ENCODE data around the gene LIPK.
"Not testable (repeated sequence)": the region's sequence is repeated elsewhere in the genome, so short reads cannot be mapped to it uniquely, and the experiment has no call there.

The LIPK gene

DNA sequence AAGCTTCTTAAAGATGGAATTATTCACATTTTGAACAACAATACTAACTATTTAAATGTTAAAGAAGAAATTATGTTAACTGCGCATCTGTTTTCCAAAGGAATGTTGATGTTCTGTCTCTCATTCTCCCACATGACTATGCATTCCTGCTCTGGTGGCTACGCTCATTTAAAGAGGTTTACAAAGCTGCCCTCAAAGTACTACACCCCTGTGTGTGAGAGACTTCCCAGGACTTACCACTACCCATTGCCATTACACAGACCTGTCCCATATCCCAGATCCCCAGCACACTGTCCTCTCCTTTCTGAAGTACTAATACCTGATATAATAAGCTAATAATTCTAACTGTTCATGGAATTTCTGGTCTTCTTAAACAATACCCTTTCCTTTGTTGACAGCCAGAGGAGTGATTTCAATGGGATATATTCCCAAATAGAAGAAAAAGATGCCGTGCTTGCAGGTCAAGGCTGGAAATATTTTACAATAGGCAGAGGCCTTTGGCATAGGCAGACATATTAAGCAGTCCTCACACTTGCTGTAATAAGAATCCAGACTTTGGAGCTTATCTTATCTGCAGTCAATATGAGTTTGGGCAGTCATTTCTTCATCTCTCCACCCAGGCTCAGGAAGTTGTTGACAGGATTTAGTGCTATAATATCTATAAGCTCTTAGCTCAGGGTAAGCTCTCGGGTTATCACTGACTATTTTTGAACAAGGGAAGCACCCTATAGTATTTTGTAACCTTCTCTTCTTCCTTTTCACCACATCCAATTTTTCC is 29.6 kb upstream of the LIPK start:
- DNase-seq (ENCODE audit: low read depth), result no peak
- H3K36me3 ChIP-seq (ENCODE audit: control insufficient read depth, insufficient read depth, low read length, severe bottlenecking), result no peaks in the 10 kb centered on the region
- no peak overlapping the region for H3K4me3 ChIP-seq (ENCODE audit: low read length)
- no peaks in the 10 kb centered on the region for H3K9me3 ChIP-seq (ENCODE audit: control insufficient read depth, low read length)
- H3K9ac ChIP-seq (ENCODE audit: low read length), result no peak overlapping the region
- no peaks in the 10 kb centered on the region for H3K27me3 ChIP-seq (replicated peaks; ENCODE audit: control insufficient read depth, insufficient read depth, low read length)
- H3K4me1 ChIP-seq (ENCODE audit: control insufficient read depth, insufficient read depth, low read length), result no peaks in the 10 kb centered on the region

- no peaks in the 10 kb centered on the region for H3K27me3 ChIP-seq (replicated peaks; ENCODE audit: control insufficient read depth, insufficient read depth, low read length)
- H3K4me3 ChIP-seq (ENCODE audit: low read length), result no peak overlapping the region
- no peaks in the 10 kb centered on the region for H3K4me1 ChIP-seq (ENCODE audit: control insufficient read depth, insufficient read depth, low read length)
- no peak overlapping the region for H3K9ac ChIP-seq (ENCODE audit: low read length)
- no peaks in the 10 kb centered on the region for H3K9me3 ChIP-seq (ENCODE audit: control insufficient read depth, low read length)
- no peak for DNase-seq (ENCODE audit: low read depth)
- H3K36me3 ChIP-seq (ENCODE audit: control insufficient read depth, insufficient read depth, low read length, severe bottlenecking), result no peaks in the 10 kb centered on the region
Observed at GRCh38 chr10:88680958-88681357, 25.1 kb upstream of the LIPK start.

DNA sequence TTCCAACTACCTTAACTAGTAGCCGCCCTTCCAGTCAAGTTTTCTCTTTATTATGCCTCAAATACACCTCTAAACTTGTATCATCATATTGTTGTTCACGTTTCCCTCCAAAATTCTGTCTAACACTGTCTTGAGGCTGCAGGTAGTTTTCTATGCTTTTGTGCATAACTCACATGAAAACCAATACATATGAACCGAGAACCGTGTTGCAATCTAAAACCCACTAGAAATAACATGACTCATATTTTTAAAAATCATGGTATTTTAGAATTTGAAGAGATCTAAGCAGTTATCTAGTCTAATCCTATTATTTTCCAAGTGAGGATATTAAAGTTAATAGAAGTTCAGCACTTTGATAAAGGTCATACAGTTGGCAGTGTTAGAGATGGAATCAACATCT is 23.6 kb upstream of the LIPK start:
- no peaks in the 10 kb centered on the region for H3K9me3 ChIP-seq (ENCODE audit: control insufficient read depth, low read length)
- H3K36me3 ChIP-seq (ENCODE audit: control insufficient read depth, insufficient read depth, low read length, severe bottlenecking), result no peaks in the 10 kb centered on the region
- no peaks in the 10 kb centered on the region for H3K4me1 ChIP-seq (ENCODE audit: control insufficient read depth, insufficient read depth, low read length)
- peak; percentile 15 for DNase-seq (ENCODE audit: low read depth)
- H3K9ac ChIP-seq (ENCODE audit: low read length), result no peak overlapping the region
- no peaks in the 10 kb centered on the region for H3K27me3 ChIP-seq (replicated peaks; ENCODE audit: control insufficient read depth, insufficient read depth, low read length)
- no peak overlapping the region for H3K4me3 ChIP-seq (ENCODE audit: low read length)

DNA sequence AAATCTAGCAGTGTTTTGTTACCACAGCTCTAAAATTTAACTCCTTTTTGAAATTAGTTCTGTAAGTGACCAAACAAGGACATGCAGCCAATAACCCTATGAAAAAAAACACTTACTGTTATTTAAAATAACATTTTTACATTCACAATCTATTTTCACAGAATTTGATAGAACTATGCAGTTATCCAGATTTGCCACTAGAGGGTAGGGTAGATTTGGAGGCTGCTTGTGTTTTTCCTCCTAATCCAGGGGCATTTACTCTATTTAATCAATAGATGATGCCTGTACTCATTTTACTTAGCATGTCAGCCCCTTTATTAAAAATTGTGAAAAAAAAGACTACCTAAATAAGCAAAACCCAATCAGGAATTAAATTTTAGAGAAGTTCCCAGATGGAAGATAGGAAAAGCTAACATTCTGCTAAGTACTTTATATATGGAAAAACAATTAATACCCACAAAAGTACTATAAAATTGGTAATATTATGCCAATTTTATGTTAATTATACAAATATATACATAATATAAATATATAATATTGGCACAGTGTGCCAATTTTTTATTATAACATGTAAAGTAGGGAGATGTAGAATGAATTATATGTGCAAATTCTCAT is 18.1 kb upstream of the LIPK start:
- Histone ChIP-seq H3K4me1 (ENCODE audit: control insufficient read depth, insufficient read depth, low read length) (no peaks in the 10 kb centered on the region), H3K27me3 (replicated peaks; ENCODE audit: control insufficient read depth, insufficient read depth, low read length) (no peaks in the 10 kb centered on the region), H3K4me3 (ENCODE audit: low read length) (no peak overlapping the region), H3K9ac (ENCODE audit: low read length) (no peak overlapping the region), H3K36me3 (ENCODE audit: control insufficient read depth, insufficient read depth, low read length, severe bottlenecking) (no peaks in the 10 kb centered on the region), H3K9me3 (ENCODE audit: control insufficient read depth, low read length) (no peaks in the 10 kb centered on the region)
- DNase-seq (ENCODE audit: low read depth), result peak; percentile 72

GRCh38 chr10:88689366-88689765 is 16.7 kb upstream of the LIPK start:
- no peak for DNase-seq (ENCODE audit: low read depth)
- no peak overlapping the region for H3K4me3 ChIP-seq (ENCODE audit: low read length)
- H3K9ac ChIP-seq (ENCODE audit: low read length), result no peak overlapping the region
- no peaks in the 10 kb centered on the region for H3K9me3 ChIP-seq (ENCODE audit: control insufficient read depth, low read length)
- H3K36me3 ChIP-seq (ENCODE audit: control insufficient read depth, insufficient read depth, low read length, severe bottlenecking), result no peaks in the 10 kb centered on the region
- H3K27me3 ChIP-seq (replicated peaks; ENCODE audit: control insufficient read depth, insufficient read depth, low read length), result no peaks in the 10 kb centered on the region
- no peaks in the 10 kb centered on the region for H3K4me1 ChIP-seq (ENCODE audit: control insufficient read depth, insufficient read depth, low read length)

GRCh38 chr10:88693392-88694020 is 12.5 kb upstream of the LIPK start:
- Histone ChIP-seq H3K27me3 (replicated peaks; ENCODE audit: control insufficient read depth, insufficient read depth, low read length) (no peaks in the 10 kb centered on the region), H3K4me3 (ENCODE audit: low read length) (no peak overlapping the region), H3K9me3 (ENCODE audit: control insufficient read depth, low read length) (no peaks in the 10 kb centered on the region), H3K4me1 (ENCODE audit: control insufficient read depth, insufficient read depth, low read length) (no peaks in the 10 kb centered on the region), H3K9ac (ENCODE audit: low read length) (no peak overlapping the region), H3K36me3 (ENCODE audit: control insufficient read depth, insufficient read depth, low read length, severe bottlenecking) (no peaks in the 10 kb centered on the region)
- peak; percentile 38 for DNase-seq (ENCODE audit: low read depth)

- DNase-seq (ENCODE audit: low read depth), result no peak
- no peaks in the 10 kb centered on the region for H3K36me3 ChIP-seq (ENCODE audit: control insufficient read depth, insufficient read depth, low read length, severe bottlenecking)
Observed at GRCh38 chr10:88702848-88703597, 3.0 kb upstream of the LIPK start.

DNA sequence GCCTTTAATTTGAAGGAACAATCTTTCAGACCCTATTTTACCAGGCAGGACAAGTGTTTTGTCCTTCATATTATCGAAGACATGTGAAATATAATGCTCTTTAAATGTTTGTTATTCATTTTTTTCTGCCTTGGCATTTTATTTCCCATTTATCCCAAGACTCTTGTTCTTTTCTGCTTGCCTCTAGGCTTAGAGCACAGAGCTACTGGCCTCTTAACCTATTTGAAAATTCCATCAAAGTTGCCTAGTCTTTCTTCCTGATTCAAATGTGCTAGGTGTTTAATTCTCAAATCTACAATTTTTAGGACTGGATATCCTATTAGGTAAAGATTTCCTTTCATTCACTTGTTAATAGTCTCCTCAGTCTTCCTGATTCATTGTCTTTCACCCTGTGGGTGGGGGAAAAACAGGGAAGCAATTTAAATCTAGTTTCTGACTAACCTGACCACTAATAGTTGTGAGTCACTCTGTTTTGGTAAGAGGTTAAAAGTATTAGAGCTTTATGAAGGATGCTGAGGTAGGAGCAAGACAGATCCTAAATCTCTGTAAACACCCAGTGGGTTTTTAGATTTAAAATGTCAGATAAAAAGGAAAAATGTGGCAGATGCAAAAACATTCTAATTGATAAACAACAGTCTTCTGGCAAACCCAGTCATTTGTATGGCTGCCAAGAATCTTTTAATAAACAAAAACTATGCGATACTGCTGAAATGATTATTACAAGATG is 1.5 kb downstream of the LIPK start:
- Histone ChIP-seq H3K9ac (ENCODE audit: low read length) (no peak overlapping the region), H3K9me3 (ENCODE audit: control insufficient read depth, low read length) (no peaks in the 10 kb centered on the region), H3K27me3 (replicated peaks; ENCODE audit: control insufficient read depth, insufficient read depth, low read length) (no peaks in the 10 kb centered on the region), H3K4me1 (ENCODE audit: control insufficient read depth, insufficient read depth, low read length) (no peaks in the 10 kb centered on the region), H3K4me3 (ENCODE audit: low read length) (no peak overlapping the region), H3K36me3 (ENCODE audit: control insufficient read depth, insufficient read depth, low read length, severe bottlenecking) (no peaks in the 10 kb centered on the region)
- peak; percentile 41 for DNase-seq (ENCODE audit: low read depth)

More at GRCh38 chr10:88702848-88703597, 3.0 kb upstream of the LIPK start:
- no peak overlapping the region for H3K9ac ChIP-seq (ENCODE audit: low read length)
- no peaks in the 10 kb centered on the region for H3K9me3 ChIP-seq (ENCODE audit: control insufficient read depth, low read length)
- no peaks in the 10 kb centered on the region for H3K27me3 ChIP-seq (replicated peaks; ENCODE audit: control insufficient read depth, insufficient read depth, low read length)
- H3K4me3 ChIP-seq (ENCODE audit: low read length), result no peak overlapping the region
- H3K4me1 ChIP-seq (ENCODE audit: control insufficient read depth, insufficient read depth, low read length), result no peaks in the 10 kb centered on the region

DNA sequence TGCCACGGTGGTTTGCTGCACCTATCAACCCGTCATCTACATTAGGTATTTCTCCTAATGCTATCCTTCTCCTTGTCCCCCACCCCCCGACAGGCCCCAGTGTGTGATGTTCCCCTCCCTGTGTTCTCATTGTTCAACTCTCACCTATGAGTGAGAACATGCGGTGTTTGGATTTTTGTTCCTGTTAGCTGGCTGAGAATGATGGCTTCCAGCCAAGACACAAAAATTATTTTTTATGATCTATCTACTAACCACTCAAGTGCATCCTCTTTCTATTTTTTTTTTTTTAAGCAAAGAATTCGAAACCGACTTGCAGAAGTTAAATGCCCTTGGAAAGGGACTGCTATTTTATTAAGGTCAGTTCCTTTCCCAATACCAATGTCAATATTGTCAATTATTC is 3.3 kb downstream of the LIPK start:
- not testable (repeated sequence) for H3K9me3 ChIP-seq (ENCODE audit: control insufficient read depth, low read length); H3K4me3 ChIP-seq (ENCODE audit: low read length); H3K9ac ChIP-seq (ENCODE audit: low read length); H3K36me3 ChIP-seq (ENCODE audit: control insufficient read depth, insufficient read depth, low read length, severe bottlenecking); H3K4me1 ChIP-seq (ENCODE audit: control insufficient read depth, insufficient read depth, low read length); DNase-seq (ENCODE audit: low read depth); H3K27me3 ChIP-seq (replicated peaks; ENCODE audit: control insufficient read depth, insufficient read depth, low read length)

DNA sequence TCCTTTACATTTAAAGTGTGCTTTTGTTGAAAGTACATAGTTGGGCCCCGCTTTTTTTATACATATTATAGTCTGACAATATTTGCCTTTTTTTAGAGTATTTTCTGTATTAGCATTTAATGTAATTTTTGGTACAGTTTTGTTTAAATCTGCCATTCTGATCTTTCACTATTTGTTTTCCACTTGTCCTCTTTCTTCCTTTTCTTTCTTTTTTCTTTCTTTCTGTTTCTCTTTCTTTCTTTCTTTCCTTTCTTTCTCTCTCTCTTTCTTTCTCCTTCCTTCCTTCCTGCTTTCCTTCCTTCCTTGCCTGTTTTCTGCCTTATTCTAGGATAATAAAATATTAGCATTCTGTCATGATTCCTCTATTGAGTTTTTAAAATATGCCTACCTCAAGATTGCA is 9.5 kb downstream of the LIPK start:
- no peak for DNase-seq (ENCODE audit: low read depth)
- Histone ChIP-seq H3K27me3 (replicated peaks; ENCODE audit: control insufficient read depth, insufficient read depth, low read length) (no peaks in the 10 kb centered on the region), H3K4me1 (ENCODE audit: control insufficient read depth, insufficient read depth, low read length) (no peaks in the 10 kb centered on the region), H3K9ac (ENCODE audit: low read length) (no peak overlapping the region), H3K4me3 (ENCODE audit: low read length) (no peak overlapping the region), H3K9me3 (ENCODE audit: control insufficient read depth, low read length) (no peaks in the 10 kb centered on the region), H3K36me3 (ENCODE audit: control insufficient read depth, insufficient read depth, low read length, severe bottlenecking) (no peaks in the 10 kb centered on the region)
